SK-N-SH (cell line): ENCODE results near the gene MGAT1.

Experiments used
- CTCF ChIP-seq: fragments of 200-600 bp; sonication (generic); IDR thresholded peaks from 2 replicates; pipeline ENCODE4 v1.6.1; 2017; ENCODE audit warnings: antibody characterized with exemption, mild to moderate bottlenecking, moderate library complexity
- EP300 ChIP-seq, 2 experiments: IDR thresholded peaks; 2 replicates each; pipeline versions ENCODE4 v1.4.0 to v1.6.1; 2012; ENCODE audit warnings: borderline replicate concordance in 1 of 2, low read depth in 1 of 2, low read length in 1 of 2
- NRF1 ChIP-seq: IDR thresholded peaks from 2 replicates; pipeline ENCODE4 v1.6.1; 2012; ENCODE audit warnings: low read depth, mild to moderate bottlenecking, low read length
- RCOR1 ChIP-seq: fragments of 150-350 bp; IDR thresholded peaks from 2 replicates; pipeline ENCODE4 v1.6.1; 2017; ENCODE audit warnings: antibody characterized with exemption, low read length
- SMC3 ChIP-seq: IDR thresholded peaks from 2 replicates; pipeline ENCODE4 v1.6.1; 2012; ENCODE audit warnings: low read depth, low read length, improper control_type of control experiment

- TF ChIP-seq NRF1 (no peak), RCOR1 (no peak), CTCF (no peak), EP300 (IDR thresholded peaks at IDR 0.05; ENCODE audit: borderline replicate concordance in 1 of 2, low read depth in 1 of 2, low read length in 1 of 2) (no peak), SMC3 (no peak)
These were observed 14.3 kb upstream of the MGAT1 start for GRCh38 chr5:180816608-180817534.
